LHCN-M2 (cell line): Measurements from ENCODE around the gene ANTXR1. TPM values are rescaled to one million over a fixed set of nuclear protein-coding genes. Genes with fewer than 3 reads are reported as not detected.

Experiments used
- DNase-seq: peaks from one replicate; pipeline ENCODE4 v3.0.0-alpha.2; 2012; ENCODE audit warnings: low read depth
- total RNA-seq: library from RNA; depleted of rRNA; stranded (reverse); fragments of >200 nt; gene quantifications from 2 replicates; pipeline ENCODE4 v1.2.3, GENCODE V29; 2014

ANTXR1 gene
- total RNA-seq, 1 experiment from 2014 or later = 209 TPM

DNA sequence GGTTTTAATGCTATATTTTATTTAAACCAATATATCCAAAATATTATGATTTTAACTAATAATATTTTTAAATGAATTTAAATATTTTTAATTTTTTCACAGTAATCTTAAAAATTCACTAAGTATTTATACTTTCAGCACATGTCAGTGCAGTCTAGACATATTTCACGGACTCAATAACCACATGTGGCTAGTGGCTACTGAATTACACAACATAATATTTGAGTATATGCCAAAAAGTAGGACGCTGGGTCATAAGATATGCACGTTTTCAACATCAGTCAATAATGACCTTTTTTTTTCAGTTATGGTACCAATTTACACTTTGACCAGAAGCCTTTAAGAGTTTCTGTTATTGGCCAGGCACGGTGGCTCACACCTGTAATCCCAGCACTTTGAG lies 256.4 kb downstream of the ANTXR1 start:
- DNase-seq = peak; percentile 36

- DNase-seq = peak; percentile 66
Measured at GRCh38 chr2:69271831-69272257, 258.9 kb downstream of the ANTXR1 start.

GRCh38 chr2:69272803-69273471 lies 260.0 kb downstream of the ANTXR1 start:
- DNase-seq = no peak

GRCh38 chr2:69275490-69275889 lies 262.5 kb downstream of the ANTXR1 start:
- no peak for DNase-seq

DNA sequence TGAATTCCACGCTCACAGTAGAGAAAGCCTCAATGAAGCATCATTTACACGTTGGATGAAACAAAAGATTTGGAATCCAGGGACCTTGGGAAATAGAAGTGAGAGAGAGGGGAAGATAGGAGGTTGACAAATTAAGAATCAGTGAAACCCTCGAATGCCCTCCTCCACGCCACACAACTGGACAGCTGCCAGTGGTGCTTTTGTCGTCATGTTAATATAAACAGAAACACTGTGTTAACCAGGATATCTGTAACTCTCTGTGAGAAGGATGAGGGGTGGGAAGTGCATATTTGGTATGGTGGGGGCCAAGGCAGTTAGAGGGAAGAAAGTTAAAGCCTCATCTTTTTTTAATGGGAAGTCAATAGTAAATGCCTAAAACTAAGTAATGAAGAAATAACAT lies 265.4 kb downstream of the ANTXR1 start:
- peak; percentile 25 for DNase-seq

GRCh38 chr2:69279211-69279610 lies 266.2 kb downstream of the ANTXR1 start:
- DNase-seq = no peak

DNA sequence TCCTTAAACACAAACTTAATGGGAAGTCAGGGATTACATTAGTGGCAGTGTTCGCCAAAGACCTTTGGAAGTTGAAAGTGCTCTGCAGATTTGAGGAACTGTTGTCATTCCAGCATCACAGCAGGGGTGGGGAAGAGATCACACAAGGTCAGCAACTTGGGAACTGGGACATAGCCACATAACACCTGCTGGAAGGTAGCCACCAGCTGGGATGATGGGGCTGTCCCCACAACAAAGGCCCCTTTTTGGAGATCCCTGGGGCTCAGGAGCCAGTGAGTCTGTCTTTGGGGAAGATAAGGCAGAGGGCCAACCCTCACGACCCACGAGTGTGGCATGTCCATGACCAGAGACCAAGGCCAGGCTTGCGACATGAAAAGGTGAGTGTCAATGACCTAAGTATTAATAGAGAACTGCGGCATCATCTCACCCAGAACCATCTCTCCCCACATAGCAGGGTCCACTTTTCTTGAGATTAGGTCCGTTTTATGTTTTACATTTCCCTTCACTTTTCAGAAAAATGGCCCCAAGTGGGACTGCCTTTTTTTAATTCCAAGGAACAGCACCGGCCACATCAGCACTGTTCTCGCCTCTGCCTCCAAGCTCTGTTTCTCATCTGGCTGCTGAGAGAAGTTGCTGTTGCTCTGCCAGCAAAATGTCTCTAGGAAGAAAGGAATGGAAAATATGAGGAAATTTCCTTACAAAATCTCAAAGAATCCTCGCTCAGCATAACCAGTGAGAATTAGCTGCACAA lies 267.1 kb downstream of the ANTXR1 start:
- DNase-seq = no peak

DNA sequence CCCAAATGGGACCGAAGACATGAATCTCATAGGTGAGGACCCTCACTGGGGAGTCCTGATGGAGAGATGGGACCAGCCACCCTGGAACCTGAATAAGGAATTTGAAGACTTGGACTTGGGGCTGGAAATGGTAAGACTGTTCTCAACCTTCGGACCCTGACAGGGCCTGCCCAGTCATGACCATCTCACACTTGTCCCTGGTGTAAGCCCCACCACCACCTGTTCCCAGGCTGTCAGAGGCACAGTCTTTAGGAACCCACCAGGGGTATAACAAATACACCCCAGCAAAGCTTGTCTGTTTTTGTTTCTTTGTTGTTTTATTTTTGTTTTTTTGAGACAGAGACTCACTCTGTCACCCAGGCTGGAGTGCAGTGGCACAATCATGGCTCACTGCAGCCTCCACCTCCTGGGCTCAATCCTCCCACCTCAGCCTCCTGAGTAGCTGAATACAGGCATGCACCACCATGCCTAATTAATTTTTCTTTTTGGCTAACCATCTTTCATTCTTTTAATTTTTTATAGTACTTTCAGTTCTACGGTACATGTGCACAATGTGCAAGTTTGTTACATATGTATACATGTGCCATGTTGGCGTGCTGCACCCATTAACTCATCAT lies 267.9 kb downstream of the ANTXR1 start:
- no peak for DNase-seq

DNA sequence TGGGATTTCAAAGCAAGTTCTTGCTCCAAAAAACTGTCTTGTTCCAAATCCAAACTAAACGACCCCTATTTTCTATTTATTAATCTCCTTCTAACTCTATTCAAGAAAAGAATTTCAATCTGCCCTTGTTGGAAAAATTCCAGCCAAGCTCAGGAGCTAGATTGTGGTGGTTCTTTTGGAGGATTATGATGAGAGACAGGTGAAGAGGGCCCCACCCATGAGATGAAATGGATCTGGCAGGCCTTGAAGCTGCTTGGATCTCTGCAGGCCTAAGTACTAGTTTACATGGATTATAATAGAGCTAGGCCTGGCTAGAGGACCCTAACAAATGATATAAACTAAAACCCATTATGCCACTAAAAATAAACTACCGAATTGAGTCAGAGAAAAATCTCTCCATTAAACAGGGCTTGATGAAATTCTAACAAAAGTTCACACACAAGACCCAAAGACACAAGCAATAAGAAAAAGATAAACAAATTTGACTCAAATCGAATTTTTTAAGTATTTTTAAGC lies 272.5 kb downstream of the ANTXR1 start:
- no peak for DNase-seq

GRCh38 chr2:69287544-69287943 lies 274.6 kb downstream of the ANTXR1 start:
- DNase-seq = no peak

- no peak for DNase-seq
Measured at GRCh38 chr2:69288429-69288828, 275.4 kb downstream of the ANTXR1 start.

DNA sequence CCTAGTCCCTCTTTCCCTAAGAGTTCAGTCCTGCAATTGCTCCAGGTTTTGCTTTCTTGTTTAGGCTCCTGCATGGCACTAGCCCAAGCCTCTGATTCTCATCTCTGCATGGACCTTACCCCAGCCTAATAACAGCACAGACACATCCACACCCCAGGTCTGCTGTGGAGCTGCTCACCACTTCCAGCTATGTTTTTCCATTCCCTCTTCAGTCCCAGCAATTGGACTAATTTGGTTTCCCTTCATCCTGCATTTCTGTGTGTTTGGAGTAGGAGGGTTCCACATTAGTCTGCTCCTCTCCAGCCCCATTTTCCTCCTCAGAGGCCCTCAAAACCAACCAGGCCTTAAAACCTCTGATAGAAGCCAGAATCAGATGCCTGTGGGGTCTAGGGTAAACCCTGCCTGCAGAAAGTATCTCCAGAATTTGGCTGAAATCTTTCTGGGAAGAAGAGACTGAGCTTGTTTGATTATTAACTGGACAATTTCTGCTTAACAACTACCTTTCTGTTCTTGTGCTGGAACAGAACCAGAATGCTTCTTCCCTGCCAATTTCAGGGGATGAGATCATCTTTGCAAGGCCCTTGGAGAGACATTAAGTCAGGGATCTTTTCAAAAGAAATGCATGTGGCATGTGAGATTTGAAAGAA lies 278.1 kb downstream of the ANTXR1 start:
- DNase-seq = peak; percentile 45

- no peak for DNase-seq
Measured at GRCh38 chr2:69291721-69292120, 278.7 kb downstream of the ANTXR1 start.

GRCh38 chr2:69292256-69292655 lies 279.3 kb downstream of the ANTXR1 start:
- DNase-seq = no peak

GRCh38 chr2:69296421-69296820 lies 283.4 kb downstream of the ANTXR1 start:
- DNase-seq = no peak

- DNase-seq = no peak
Measured at GRCh38 chr2:69297216-69297615, 284.2 kb downstream of the ANTXR1 start.

GRCh38 chr2:69298261-69298660 lies 285.3 kb downstream of the ANTXR1 start:
- peak; percentile 99 for DNase-seq

- peak; percentile 86 for DNase-seq
Measured at GRCh38 chr2:69298862-69299261, 285.9 kb downstream of the ANTXR1 start.
